Ascending aorta (tissue), 2 donors: ENCODE data around the gene BAHCC1. TPM values are rescaled to one million over a fixed set of nuclear protein-coding genes. Genes with fewer than 3 reads are reported as not detected.
"Not testable (repeated sequence)": the region's sequence is repeated elsewhere in the genome, so short reads cannot be mapped to it uniquely, and the experiment has no call there.

Experiments
- DNase-seq, 2 donors: peaks; one replicate each; pipeline ENCODE4 v3.0.0-alpha.2; 2019; ENCODE audit warnings: low spot score in 2 of 2
- H3K27ac ChIP-seq, 2 donors: fragments of 200-600 bp; sonication (generic); one replicate each; pipeline ENCODE4 v1.5.1; 2016 to 2017; ENCODE audit warnings: mild to moderate bottlenecking in 1 of 2
- H3K27me3 ChIP-seq: fragments of 200-600 bp; sonication (generic); one replicate; pipeline ENCODE4 v1.5.1; 2017
- H3K36me3 ChIP-seq, 2 donors: fragments of 200-600 bp; sonication (generic); one replicate each; pipeline ENCODE4 v1.5.1; 2016
- H3K4me1 ChIP-seq, 2 donors: fragments of 200-600 bp; sonication (generic); one replicate each; pipeline ENCODE4 v1.5.1; 2016 to 2017; ENCODE audit warnings: mild to moderate bottlenecking in 1 of 2
- H3K4me3 ChIP-seq, 2 donors: fragments of 200-600 bp; sonication (generic); one replicate each; pipeline ENCODE4 v1.5.1; 2016 to 2017; ENCODE audit warnings: mild to moderate bottlenecking in 1 of 2
- H3K9me3 ChIP-seq, 2 donors: fragments of 200-600 bp; sonication (generic); one replicate each; pipeline ENCODE4 v1.5.1; 2016
- CTCF ChIP-seq, 3 experiments: fragments of 200-600 bp in 2 of 3; fragments of 450-650 bp in 1 of 3; sonication (generic) in 2 of 3; IDR thresholded peaks; one replicate each; pipeline ENCODE4 v1.5.1; 2016 to 2019; ENCODE audit warnings: antibody characterized with exemption in 3 of 3, mild to moderate bottlenecking in 1 of 3, moderate library complexity in 1 of 3
- intact Hi-C: fragments of 100-400 bp; cut with DNase I; formaldehyde crosslinking; loops from one replicate; pipeline ENCODE4 v1.15.1; 2023
- total RNA-seq: library from RNA; depleted of rRNA; stranded (reverse); fragments of >200 nt; gene quantifications from one replicate; pipeline ENCODE4 v1.1.0, GENCODE V29; 2016

The BAHCC1 gene
- total RNA-seq, 1 donor from 2014 or later: 29.1 TPM

DNA sequence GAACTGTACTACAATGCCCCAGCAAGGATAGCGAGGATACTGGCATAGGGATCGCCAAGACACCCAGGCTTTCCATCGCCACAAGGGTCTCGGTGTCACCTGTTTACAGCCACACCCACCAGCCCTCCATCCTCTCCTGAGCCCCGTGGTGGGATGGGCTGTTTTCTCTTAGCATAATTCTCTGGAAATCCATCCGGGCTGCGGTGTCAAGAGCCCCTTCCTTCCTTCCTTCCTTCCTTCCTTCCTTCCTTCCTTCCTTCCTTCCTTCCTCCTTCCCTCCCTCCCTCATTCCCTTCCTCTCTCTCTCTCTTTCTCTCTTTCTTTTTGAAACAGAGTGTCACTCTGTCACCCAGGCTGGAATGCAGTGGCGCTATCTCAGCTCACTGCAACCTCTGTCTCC is 36.0 kb upstream of the BAHCC1 start:
- TF ChIP-seq CTCF (IDR thresholded peaks at IDR 0.05): no peak
- H3K4me3 ChIP-seq: no peak overlapping the region
- DNase-seq: no peak
- no peaks in the 10 kb centered on the region for H3K9me3 ChIP-seq
- no peaks in the 10 kb centered on the region for H3K36me3 ChIP-seq
- no peaks in the 10 kb centered on the region for H3K4me1 ChIP-seq
- H3K27me3 ChIP-seq: no peaks in the 10 kb centered on the region
- H3K27ac ChIP-seq: no peak overlapping the region
- intact Hi-C loops: no loop called here

- H3K4me1 ChIP-seq, H3K9me3 ChIP-seq, H3K27me3 ChIP-seq, DNase-seq, H3K27ac ChIP-seq, intact Hi-C loops, H3K4me3 ChIP-seq, H3K36me3 ChIP-seq: not testable (repeated sequence)
Measured at GRCh38 chr17:81362001-81362400, 33.3 kb upstream of the BAHCC1 start.

GRCh38 chr17:81364278-81365147 is 30.7 kb upstream of the BAHCC1 start:
- peaks cover 4 to 9% of the 10 kb centered on the region in 2 donors for H3K4me1 ChIP-seq
- H3K4me3 ChIP-seq: peak overlapping the region in 1 of 2 donors; percentile 59
- H3K27me3 ChIP-seq: no peaks in the 10 kb centered on the region
- no peak for DNase-seq
- H3K9me3 ChIP-seq: no peaks in the 10 kb centered on the region
- no peak for TF ChIP-seq CTCF (IDR thresholded peaks at IDR 0.05)
- H3K36me3 ChIP-seq: no peaks in the 10 kb centered on the region
- intact Hi-C loops: loop anchor here (1.0 kb wide), 1 partner anchor 18 kb away; no protein-coding TSS in a partner anchor
- H3K27ac ChIP-seq: peak overlapping the region in 1 of 2 donors; percentile 17

- no peaks in the 10 kb centered on the region for H3K27me3 ChIP-seq
- no peak for TF ChIP-seq CTCF (IDR thresholded peaks at IDR 0.05)
- peak overlapping the region; percentile 20 to 59 for H3K4me3 ChIP-seq
- peak overlapping the region; percentile 74 to 78 for H3K27ac ChIP-seq
- H3K36me3 ChIP-seq: no peaks in the 10 kb centered on the region
- H3K9me3 ChIP-seq: no peaks in the 10 kb centered on the region
- intact Hi-C loops: loop anchor here (1.0 kb wide), 1 partner anchor 19 kb away; no protein-coding TSS in a partner anchor
- peak; percentile 51 to 85 for DNase-seq
- H3K4me1 ChIP-seq: peaks cover 4 to 9% of the 10 kb centered on the region in 2 donors
Measured at GRCh38 chr17:81365148-81365600, 30.1 kb upstream of the BAHCC1 start.

GRCh38 chr17:81365601-81366585 is 29.4 kb upstream of the BAHCC1 start:
- H3K27ac ChIP-seq: peak overlapping the region; percentile 74 to 78
- no peaks in the 10 kb centered on the region for H3K9me3 ChIP-seq
- DNase-seq: peak; percentile 54 to 83
- H3K27me3 ChIP-seq: no peaks in the 10 kb centered on the region
- no peak for TF ChIP-seq CTCF (IDR thresholded peaks at IDR 0.05)
- intact Hi-C loops: loop anchor here (1.0 kb wide), 1 partner anchor 20 kb away; no protein-coding TSS in a partner anchor
- H3K4me1 ChIP-seq: peaks cover 4 to 9% of the 10 kb centered on the region in 2 donors
- peak overlapping the region; percentile 20 to 59 for H3K4me3 ChIP-seq
- H3K36me3 ChIP-seq: no peaks in the 10 kb centered on the region
